Mesodermal cell (in vitro differentiated cells): Measurements from ENCODE around the gene FAM174C.

Experiments
- H3K27ac ChIP-seq: 2 replicates; pipeline ENCODE4 v1.7.0; 2013; ENCODE audit warnings: mild to moderate bottlenecking, low read depth, low read length, moderate library complexity; ENCODE audit not compliant: severe bottlenecking
- H3K36me3 ChIP-seq: 2 replicates; pipeline ENCODE4 v1.7.1; 2013; ENCODE audit warnings: mild to moderate bottlenecking, low read length, moderate library complexity; ENCODE audit not compliant: control insufficient read depth, insufficient read depth
- H3K4me1 ChIP-seq: one replicate; pipeline ENCODE4 v1.7.1; 2013; ENCODE audit warnings: mild to moderate bottlenecking, low read length; ENCODE audit not compliant: insufficient read depth, control insufficient read depth, poor library complexity, severe bottlenecking
- H3K4me3 ChIP-seq: 2 replicates; pipeline ENCODE4 v1.7.0; 2013; ENCODE audit warnings: low read length, control low read depth, mild to moderate bottlenecking; ENCODE audit not compliant: insufficient read depth, poor library complexity, severe bottlenecking; ENCODE audit errors: extremely low read depth
- H3K9me3 ChIP-seq: 2 replicates; pipeline ENCODE4 v1.7.1; 2013; ENCODE audit warnings: mild to moderate bottlenecking, low read length, moderate library complexity; ENCODE audit not compliant: control insufficient read depth
- WGBS, 2 experiments: methylation state at CpG; one replicate each; pipeline ENCODE4 v1.1.5; 2013; ENCODE audit warnings: missing lambda C conversion rate in 2 of 2; ENCODE audit not compliant: insufficient coverage in 2 of 2; 5-methylcytosine and 5-hydroxymethylcytosine counted together

FAM174C gene

DNA sequence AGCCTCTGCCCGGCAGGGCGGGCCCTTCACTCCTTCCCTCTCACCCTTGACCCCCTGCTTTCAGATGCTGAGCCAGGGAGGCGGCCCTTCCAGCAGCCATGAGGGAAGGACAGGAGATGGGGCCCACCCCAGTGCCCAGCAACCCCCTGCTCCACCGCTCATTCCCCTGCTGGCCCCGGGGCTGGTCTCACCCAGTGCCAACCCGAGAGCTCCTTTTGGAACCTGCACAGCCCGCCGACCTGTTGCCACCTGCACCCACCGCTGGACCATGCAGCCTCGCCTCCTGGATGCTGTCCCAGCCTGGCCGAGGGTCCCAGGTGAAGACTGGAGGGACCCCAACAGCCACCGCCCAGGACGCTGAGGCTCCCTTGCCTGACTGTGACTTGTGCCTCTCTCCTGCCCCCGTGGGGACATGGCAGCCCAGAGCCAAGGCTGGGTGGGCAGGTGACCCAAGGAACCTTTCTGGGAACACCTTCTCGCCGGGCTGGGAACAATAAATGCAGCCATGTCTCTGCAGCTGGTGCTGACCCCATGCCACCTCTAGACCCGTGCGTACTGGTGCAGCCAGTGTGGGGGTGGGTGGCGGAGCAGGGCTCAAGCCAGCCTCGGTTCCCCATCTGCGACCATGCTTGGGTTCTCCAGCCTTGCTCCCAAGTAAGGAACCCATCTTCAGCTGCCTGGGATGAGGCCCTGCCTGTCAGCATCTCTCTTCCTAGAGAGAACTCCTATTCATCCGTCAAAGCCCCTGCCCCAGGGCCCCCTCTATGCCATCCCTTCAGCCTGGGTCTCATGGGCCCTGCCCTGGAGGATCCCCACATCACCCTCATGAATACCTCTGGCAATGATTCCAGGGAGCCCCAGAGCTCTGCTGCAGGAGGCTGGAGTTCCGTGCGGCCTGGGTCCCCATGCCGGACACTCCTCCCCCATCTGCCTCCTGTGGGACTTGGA, 3.7 kb downstream of the FAM174C start:
- Histone ChIP-seq H3K4me1 (peaks cover 7% of the 10 kb centered on the region), H3K4me3 (no peak overlapping the region), H3K27ac (no peak overlapping the region), H3K36me3 (peaks cover 25% of the 10 kb centered on the region), H3K9me3 (no peaks in the 10 kb centered on the region)
- WGBS, 2 experiments = 92 to 96% methylated on average over 21 to 23 of the region's 25 CpGs

DNA sequence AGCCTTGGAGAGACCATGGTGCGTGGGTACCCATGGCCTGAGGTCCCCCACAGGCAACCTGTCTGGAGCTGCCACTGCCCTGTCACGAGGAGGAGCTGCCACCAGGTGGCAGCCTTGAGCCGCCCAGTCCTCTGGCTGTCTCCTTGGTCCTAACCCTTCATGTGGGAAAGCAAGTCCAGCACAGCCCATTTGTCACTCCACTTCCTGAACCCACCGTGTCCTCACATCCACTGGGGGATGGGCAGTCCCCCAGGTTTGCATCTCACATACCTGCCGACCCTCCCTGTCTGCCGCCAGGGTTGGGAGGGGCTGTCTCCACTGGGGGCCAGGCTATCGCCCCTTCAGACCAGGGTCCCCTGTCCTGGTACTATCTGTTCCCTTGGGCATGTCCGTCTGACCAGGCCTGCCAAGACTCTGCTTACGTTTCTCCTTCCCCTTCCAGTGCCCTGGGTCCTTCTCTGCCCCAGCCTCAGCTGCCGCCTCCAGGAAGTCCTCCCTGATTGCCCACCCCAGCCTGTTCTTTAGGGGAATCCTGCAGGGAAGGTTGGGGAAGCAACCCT, 4.5 kb downstream of the FAM174C start:
- 41 to 43% methylated on average over 9 of the region's 10 CpGs for WGBS, 2 experiments
- peaks cover 17% of the 10 kb centered on the region for H3K36me3 ChIP-seq
- H3K27ac ChIP-seq = no peak overlapping the region
- no peaks in the 10 kb centered on the region for H3K4me1 ChIP-seq
- H3K4me3 ChIP-seq = no peak overlapping the region
- H3K9me3 ChIP-seq = no peaks in the 10 kb centered on the region

DNA sequence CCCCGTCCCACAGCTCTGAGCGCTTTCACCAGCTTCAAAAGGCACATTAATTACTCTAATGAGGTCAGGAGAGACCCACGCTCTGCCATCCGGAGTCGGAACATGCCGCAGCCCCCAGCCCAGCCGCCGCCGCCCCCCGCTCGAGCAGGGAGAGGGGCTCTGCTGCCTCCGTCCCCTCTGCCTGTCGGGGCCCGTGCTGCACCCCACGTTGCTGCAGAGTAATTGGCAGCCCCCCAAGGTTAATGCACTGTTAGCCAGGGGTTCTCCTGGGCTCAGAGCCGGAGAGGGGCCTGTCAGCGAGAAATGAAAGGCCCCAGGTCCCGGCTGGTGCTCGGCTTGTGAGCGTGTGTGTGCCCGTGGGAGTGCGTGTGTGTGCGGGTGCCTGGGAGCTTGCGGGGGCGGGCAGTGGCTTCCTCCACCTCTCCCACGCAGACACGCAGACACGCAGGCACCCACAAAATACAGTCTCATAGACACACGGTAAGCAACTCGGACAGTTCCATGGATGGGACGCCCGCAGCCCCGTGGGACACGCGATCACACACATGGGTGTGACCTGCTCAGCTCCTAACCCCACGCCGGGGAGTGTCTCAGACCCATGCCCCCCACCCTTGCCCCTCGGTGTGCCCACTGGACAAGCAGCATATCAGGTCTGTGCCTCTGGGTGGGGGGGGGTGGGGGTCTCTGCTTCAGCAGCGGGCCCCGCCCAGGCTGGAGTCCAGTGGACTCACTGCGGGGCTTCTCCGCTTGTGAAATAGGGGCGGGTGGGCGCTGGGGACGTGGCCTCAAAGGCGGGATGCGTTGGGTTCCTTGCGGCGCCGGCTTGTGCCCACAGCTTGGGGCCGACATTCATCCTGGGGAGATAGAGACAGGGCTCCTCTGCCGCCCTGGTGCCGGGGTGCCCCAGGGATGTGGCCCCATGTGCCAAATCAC, 5.6 kb downstream of the FAM174C start:
- Histone ChIP-seq H3K4me3 (no peak overlapping the region), H3K27ac (no peak overlapping the region), H3K36me3 (peaks cover 15% of the 10 kb centered on the region), H3K9me3 (no peaks in the 10 kb centered on the region), H3K4me1 (no peaks in the 10 kb centered on the region)
- WGBS, 2 experiments = 93 to 94% methylated on average over 48 to 50 of the region's 53 CpGs

DNA sequence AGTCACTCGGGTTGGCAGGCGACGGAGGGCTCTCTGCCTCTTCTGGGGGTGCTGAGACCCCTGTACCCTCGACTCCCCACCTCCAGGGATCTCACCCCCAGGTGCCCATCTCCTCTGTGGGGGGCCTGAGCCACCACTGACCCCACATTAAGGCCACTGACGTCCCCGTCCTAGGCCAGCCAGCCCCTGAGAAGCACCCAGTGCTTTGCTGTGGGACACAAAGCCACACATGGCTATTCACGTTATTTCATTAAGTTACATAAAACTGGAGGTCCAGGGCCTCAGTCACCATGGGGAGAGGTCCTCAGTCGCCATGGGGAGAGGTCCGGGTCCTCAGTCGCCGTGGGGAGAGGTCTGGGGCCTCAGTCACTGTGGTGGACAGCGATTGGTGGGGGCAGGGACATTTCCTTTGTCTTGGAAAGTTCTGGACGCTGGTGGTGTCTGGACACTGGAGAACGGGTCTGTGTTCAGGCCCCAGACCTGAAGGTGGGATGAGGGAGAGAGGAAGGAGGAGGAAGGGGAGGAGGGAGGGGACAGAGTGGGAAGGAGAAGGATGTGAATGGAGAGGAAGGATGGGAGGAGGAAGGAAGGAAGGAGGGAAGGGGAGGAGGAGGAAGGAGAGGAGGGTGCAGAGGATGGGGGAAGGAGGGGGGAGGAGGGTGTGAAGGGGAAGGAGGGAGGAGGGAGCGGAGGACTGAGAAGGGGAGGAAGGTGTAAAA, 6.4 kb downstream of the FAM174C start:
- WGBS, 2 experiments = 86 to 89% methylated on average over 8 to 15 of the region's 15 CpGs
- Histone ChIP-seq H3K27ac (no peak overlapping the region), H3K9me3 (no peaks in the 10 kb centered on the region), H3K4me1 (peaks cover under 1% of the 10 kb centered on the region), H3K36me3 (peaks cover 15% of the 10 kb centered on the region), H3K4me3 (no peak overlapping the region)

DNA sequence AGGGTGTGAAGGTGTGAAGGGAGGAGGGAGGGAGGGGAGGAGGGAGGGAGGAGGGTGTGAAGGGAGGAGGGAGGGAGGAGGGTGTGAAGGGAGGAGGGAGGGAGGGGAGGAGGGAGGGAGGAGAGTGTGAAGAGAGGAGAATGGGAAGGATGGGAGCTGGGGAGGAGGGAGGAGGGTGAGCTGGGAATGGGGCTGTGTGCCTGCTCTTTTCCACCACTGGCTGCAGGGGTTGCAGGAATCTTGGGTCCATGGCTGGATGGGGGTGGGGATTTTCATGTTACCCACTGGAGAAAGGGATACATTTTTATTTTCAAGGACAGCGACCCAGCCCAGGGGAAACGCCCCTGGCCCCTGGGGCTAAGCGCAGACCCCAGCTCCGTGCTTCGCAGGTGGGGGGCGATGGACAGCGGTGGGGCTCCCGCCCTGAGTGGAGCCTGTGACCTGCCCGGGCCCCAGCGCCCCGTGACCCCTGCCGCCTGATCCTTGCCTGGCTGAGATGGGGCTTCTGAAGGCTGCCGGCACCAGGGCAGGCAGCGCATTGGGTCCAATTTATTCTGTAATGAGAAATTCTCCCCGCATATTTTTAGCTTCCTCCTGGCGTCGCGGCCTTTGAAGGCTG, 7.4 kb downstream of the FAM174C start:
- WGBS, 2 experiments = 87 to 88% methylated on average over 18 of the region's 18 CpGs

DNA sequence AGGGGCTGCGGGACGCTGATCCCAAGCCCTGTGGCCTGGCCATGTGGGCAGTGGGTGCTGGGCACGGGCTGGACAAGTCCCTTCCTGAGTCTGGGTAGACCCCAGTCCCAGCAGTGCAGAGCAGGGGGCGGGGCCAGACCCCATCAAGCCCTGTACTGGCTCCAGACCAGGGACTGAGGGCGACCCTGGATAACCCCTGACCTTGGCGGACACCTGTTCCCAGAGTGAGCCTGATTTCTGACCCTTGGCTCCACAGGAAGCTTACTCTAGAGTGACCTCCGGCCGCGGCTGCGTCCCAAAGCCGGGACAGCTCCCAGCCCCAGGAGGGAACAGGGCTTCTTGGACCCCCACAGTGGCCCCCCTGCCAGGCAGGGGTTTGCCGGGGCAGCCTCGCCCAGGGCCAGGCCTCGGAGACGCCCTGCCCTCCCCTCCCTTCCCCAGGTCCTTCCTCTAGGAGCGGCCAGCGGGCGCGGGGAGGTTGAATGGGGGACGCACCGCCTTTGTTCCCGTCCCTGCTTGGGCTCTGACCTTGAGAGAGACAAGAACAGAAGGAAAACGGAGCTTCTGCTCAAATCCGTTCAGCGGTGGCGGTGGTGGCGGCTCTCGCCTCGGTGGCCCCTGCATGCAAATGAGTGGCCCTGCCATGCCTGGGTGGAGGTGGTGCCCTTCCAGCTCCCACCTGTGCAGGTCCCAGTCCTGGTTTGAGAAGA, 8.0 kb downstream of the FAM174C start:
- Histone ChIP-seq H3K9me3 (no peaks in the 10 kb centered on the region), H3K36me3 (peaks cover 7% of the 10 kb centered on the region), H3K4me3 (no peak overlapping the region), H3K27ac (no peak overlapping the region), H3K4me1 (peaks cover 7% of the 10 kb centered on the region)
- WGBS, 2 experiments = 78 to 80% methylated on average over 23 to 28 of the region's 29 CpGs

More for the DNA sequence above, 7.4 kb downstream of the FAM174C start:
- peaks cover 10% of the 10 kb centered on the region for H3K36me3 ChIP-seq
- peaks cover 7% of the 10 kb centered on the region for H3K4me1 ChIP-seq
- H3K9me3 ChIP-seq = no peaks in the 10 kb centered on the region
- H3K4me3 ChIP-seq = no peak overlapping the region
- no peak overlapping the region for H3K27ac ChIP-seq

DNA sequence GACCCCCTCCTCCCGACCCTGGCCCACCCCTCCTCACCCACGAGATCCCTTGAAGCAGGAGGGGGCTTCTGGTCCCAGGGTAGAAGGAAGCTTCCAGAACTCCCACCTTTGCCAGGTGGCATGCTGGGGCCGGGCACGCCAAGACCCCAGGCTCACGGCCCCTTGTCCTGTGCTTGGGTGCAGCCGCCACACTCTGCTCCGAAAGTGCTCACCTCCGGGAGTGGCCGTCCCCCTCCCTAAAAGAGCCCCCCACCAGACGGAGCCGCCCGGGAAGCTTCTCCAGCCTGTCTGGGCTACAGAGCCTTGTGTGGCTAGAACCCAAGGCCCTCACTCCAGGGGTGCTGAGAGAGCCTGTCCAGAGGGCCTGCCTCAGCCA, 8.6 kb downstream of the FAM174C start:
- WGBS, 2 experiments = 84 to 93% methylated on average over 6 to 12 of the region's 12 CpGs
- no peaks in the 10 kb centered on the region for H3K9me3 ChIP-seq
- peaks cover 7% of the 10 kb centered on the region for H3K4me1 ChIP-seq
- H3K36me3 ChIP-seq = peaks cover 3% of the 10 kb centered on the region
- H3K4me3 ChIP-seq = no peak overlapping the region
- H3K27ac ChIP-seq = no peak overlapping the region

DNA sequence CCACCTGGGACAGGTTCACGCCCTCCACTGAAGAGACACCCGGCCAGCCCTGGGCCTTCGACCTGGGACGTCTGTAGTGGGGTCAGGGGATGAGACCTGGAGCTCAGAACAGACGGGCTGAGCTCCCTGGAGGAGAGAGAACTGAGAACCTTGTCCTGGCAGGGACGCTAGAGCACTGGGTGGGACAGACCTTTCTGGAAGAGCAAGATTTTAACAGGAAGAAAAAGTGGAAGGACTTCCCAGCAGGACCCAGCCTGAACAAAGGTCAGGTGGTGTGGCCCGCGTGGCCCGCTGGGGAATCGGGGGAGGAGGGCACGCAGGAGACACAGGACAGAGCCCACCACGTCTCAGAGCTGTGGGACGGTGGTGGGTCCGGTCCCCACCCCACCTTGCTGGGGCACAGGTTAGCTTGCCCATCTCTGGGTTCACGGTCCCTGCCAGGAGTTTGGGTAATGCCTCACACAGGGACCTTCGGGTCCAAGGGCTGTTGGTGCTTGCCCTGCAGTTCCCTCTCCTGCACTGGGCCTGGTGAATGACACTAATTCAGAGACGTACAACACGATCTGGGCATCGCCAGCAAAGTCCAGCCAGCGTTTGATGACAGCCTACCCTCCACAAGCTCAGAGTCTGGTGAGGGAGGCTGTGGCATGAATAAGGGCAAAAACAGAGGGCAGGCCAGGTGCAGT, 9.1 kb downstream of the FAM174C start:
- WGBS, 2 experiments = 87 to 91% methylated on average over 20 of the region's 20 CpGs
- no peaks in the 10 kb centered on the region for H3K36me3 ChIP-seq
- H3K27ac ChIP-seq = no peak overlapping the region
- H3K4me3 ChIP-seq = no peak overlapping the region
- peaks cover 7% of the 10 kb centered on the region for H3K4me1 ChIP-seq
- H3K9me3 ChIP-seq = no peaks in the 10 kb centered on the region
